Lung microvascular endothelial cell (primary cell): ENCODE measurements around the gene MACROD1. TPM values are rescaled to one million over a fixed set of nuclear protein-coding genes. Genes with fewer than 3 reads are reported as not detected.
"Not testable (repeated sequence)": the region's sequence is repeated elsewhere in the genome, so short reads cannot be mapped to it uniquely, and the experiment has no call there.

Experiments
- DNase-seq, 2 donors: peaks; one replicate each; pipeline versions ENCODE4 v3.0.0 to v3.0.0-alpha.2; 2010; ENCODE audit warnings: low read depth in 2 of 2
- total RNA-seq: library from RNA; depleted of rRNA; stranded (reverse); fragments of >200 nt; gene quantifications from 2 replicates; pipeline ENCODE4 v1.2.1, GENCODE V29; 2014

The MACROD1 gene
- total RNA-seq, 1 donor from 2014 or later: 31.5 TPM

- peak in 1 of 2 donors; percentile 29 for DNase-seq
Observed at GRCh38 chr11:63999349-64000025, 166.4 kb downstream of the MACROD1 start.

DNA sequence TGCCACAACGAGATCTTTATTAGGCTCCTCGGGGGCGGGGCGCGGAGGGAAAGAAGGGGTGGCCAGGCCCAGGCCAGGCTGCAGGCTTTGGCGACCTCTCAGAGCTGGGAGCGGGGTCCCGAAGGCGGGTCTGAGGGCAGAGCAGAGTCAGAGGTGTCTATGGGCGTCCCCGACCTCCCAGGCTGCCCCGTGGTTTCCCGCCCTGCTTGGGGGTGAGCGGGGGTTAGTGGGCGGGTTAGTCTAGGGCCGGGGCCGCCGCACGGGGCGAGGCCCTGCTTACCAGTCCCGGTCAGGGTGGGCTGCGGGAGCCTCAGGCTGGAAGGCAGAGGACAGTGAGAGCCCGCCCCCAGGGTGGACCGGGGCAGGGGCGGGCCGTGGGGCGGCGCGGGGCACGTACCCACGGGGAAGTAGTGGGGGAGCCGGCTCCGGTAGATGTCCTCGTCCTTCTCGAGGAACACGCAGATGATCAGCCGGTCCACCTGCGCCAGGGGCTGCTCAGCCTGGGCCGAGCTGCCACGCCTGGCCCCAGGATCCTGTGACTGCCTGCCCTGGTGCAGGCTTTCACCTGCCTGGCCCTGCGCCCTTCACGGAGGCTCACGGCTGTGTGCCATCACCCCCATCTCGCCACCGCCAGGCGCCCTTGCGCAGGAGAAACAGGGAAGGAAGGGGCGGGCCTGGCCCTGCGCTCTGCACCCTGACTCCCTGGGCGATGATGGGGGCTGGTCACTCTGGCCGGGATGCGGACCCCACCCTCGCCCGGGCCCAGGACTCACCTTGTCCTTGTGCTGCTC lies 167.2 kb downstream of the MACROD1 start:
- no peak for DNase-seq

DNA sequence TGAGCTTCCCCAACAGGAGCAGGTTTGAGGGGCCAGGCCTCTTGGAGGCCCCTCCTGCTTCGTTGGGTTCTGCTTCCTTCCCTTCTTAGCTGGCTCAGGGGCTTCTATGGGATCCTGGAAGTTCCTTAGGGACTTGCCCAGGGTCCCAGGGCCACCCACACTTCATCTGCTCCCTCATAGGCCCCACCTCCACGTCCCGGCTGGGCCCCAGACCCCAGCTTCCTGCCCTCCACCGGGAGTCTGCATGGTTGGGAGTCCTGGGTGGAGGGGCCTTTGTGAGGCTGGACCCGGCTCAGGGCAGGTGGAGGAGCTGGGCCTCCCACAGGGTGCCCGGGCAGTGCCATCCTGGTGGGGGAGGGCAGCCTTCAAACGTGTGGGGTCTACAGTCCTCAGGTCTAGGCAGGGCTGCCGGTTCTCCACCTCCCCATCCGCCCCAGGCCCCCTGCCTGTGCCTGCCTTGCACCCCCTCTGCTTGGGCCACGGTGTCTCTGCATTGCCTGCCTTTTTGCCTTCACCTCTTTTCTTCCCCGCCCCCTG lies 168.0 kb downstream of the MACROD1 start:
- no peak for DNase-seq

DNA sequence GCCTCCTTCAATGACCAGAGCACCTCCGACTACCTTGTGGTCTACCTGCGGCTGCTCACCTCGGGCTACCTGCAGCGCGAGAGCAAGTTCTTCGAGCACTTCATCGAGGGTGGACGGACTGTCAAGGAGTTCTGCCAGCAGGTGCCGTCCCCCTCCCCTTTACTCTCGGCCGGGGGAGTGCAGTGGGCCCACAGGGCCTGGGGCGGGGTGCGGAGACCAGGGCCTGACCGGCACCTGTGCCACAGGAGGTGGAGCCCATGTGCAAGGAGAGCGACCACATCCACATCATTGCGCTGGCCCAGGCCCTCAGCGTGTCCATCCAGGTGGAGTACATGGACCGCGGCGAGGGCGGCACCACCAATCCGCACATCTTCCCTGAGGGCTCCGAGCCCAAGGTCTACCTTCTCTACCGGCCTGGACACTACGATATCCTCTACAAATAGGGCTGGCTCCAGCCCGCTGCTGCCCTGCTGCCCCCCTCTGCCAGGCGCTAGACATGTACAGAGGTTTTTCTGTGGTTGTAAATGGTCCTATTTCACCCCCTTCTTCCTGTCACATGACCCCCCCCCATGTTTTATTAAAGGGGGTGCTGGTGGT lies 168.7 kb downstream of the MACROD1 start:
- DNase-seq: no peak

GRCh38 chr11:63996512-63996911 lies 169.4 kb downstream of the MACROD1 start:
- no peak for DNase-seq

DNA sequence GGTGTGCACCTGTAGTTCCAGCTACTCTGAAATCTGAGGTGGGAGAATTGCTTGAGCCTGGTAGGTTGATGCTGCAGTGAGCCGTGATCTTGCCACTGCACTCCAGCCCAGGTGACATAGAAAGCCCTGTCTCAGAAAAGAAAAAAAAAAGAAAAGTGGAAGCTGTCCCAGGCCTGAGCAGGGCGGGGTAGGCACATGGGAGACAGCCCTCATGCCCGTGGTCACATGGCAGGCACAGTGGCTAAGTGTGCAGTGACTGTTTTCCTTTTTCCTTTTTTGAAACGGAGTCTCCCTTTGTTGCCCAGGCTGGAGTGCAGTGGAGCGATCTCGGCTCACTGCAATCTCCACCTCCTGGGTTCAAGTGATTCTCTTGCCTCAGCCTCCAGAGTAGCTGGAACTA lies 171.9 kb downstream of the MACROD1 start:
- no peak for DNase-seq

DNA sequence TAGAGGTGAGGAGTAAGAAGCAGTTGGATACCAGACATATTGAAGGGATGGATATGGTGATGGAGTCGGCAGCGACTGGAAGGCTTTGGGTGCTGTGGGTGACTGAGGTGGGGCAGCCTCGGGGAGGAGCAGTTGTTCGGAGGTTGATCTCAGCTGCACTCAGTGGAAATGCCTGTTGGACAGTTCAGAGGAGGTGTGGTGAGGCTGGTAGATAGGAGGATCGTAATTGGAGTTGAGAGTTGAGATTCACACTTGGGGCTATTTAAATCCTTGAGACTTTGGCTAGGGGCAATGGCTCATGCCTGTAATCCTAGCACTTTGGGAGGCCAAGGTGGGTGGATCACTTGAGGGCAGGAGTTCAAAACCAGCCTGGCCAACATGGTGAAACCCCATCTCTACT lies 172.8 kb downstream of the MACROD1 start:
- no peak for DNase-seq

GRCh38 chr11:63991558-63991957 lies 174.4 kb downstream of the MACROD1 start:
- DNase-seq: no peak

- DNase-seq: no peak
Observed at GRCh38 chr11:63986932-63987513, 178.9 kb downstream of the MACROD1 start.

- DNase-seq: peak; percentile 90 to 93
Observed at GRCh38 chr11:63986156-63986931, 179.6 kb downstream of the MACROD1 start, which contains the start of gene OTUB1. OTUB1 (plus strand) TSS chr11:63986438; CDS start chr11:63986457, 19 bp downstream.

DNA sequence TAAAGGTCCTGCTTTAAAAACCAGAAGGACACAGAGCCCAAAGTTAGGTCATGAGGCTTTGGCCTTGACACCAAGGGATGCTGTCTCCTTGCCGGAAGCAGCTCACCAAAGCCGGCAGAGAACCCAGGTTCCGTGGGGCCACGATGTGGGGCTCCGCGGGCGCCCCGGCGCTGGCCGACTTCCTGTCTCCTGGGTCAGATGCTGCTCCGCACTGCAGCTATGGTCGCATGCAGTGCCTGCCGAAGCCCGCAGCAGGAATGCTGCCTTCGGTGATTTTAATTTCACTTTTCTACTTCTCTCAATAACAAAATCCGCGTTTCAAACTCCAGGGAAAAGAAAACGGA lies 180.1 kb downstream of the MACROD1 start:
- peak in 1 of 2 donors; percentile 23 for DNase-seq

GRCh38 chr11:63979426-63979825 lies 186.5 kb downstream of the MACROD1 start:
- no peak for DNase-seq

DNA sequence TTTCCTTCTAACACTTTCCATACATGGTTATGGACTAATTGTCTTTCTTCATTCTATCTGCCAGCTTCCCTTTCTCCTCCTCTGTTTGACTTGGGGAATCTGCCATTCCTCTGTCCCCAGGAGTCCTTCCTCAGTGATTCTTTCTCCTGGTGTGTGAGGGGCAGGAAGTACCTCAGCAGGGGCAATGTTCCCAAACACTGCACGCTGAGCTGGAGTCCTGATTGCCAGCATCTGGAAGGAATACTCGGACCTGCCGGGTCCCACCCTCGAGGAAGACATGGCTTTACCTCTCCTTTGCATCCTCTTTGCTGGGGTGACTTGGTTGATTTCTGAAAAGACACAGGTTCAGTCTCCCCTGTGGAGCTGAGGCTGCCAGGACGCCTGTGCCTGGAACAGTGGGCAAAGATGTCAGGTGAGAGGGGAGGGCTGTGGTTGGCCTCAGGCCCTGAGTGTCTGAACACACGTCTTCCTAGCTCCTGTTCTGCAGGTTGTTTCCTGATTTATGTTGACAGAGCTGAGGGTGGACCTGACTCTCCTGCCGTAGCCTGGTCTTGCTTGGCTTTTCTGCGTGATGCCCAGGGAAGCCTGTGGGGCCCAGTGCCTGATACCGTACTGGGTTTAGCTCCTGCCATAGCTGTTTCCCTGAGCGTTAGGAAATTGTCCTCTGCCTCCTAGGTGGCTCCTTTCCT lies 187.2 kb downstream of the MACROD1 start:
- no peak for DNase-seq

GRCh38 chr11:63974259-63975143 lies 191.4 kb downstream of the MACROD1 start, which contains the start of gene COX8A:
COX8A (plus strand) TSS chr11:63974620; CDS start chr11:63974681, 61 bp downstream.
- peak; percentile 100 for DNase-seq

DNA sequence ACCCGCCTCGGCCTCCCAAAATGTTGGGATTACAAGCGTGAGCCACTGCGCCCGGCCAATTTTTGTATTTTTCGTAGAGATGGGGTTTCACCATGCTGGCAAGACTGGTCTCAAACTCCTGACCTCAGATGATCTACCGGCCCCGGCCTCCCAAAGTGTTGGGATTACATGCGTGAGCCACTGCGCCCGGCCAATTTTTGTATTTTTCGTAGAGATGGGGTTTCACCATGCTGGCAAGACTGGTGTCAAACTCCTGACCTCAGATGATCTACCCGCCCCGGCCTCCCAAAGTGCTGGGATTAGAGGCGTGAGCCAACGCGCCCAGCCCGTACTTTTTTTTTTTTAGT lies 192.0 kb downstream of the MACROD1 start:
- DNase-seq: not testable (repeated sequence)

DNA sequence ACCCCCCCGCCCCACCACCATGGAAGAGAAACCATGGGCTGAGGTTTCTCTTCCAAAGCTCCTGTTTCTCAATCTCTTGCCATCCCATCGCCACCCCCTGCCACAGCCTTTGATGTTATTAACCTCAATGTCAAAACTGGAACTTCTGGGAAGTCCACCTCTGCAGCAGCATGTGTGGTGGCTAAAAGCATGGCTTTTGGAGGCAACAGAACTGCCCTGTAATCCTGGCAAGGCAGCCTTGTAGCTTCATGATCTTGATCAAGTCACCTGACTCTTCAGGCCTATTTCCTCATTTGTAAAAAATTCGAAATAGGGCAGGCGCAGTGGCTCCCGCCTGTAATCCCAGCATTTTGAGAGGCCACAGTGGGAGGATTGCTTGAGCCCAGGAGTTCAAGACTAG lies 195.0 kb downstream of the MACROD1 start:
- DNase-seq: no peak

GRCh38 chr11:63969461-63969860 lies 196.5 kb downstream of the MACROD1 start:
- no peak for DNase-seq

- DNase-seq: no peak
Observed at GRCh38 chr11:63966444-63966843, 199.5 kb downstream of the MACROD1 start.

- DNase-seq: not testable (repeated sequence)
Observed at GRCh38 chr11:63963895-63964294, 202.0 kb downstream of the MACROD1 start.
